Duodenal mucosa (tissue), 2 donors: ENCODE data around the gene NKPD1.

Experiments
- H3K27ac ChIP-seq: one replicate; pipeline ENCODE4 v1.7.0; 2013; ENCODE audit warnings: low read depth, low read length
- H3K27me3 ChIP-seq, 2 donors: one replicate each; pipeline ENCODE4 v1.7.0; 2013; ENCODE audit warnings: low read length in 2 of 2, control low read depth in 1 of 2; ENCODE audit not compliant: insufficient read depth in 2 of 2, control insufficient read depth in 1 of 2
- H3K36me3 ChIP-seq, 2 donors: one replicate each; pipeline ENCODE4 v1.7.0; 2013; ENCODE audit warnings: low read length in 2 of 2, control low read depth in 1 of 2; ENCODE audit not compliant: insufficient read depth in 2 of 2, control insufficient read depth in 1 of 2
- H3K4me1 ChIP-seq, 2 donors: one replicate each; pipeline ENCODE4 v1.7.0; 2013; ENCODE audit warnings: low read length in 2 of 2, control low read depth in 1 of 2; ENCODE audit not compliant: insufficient read depth in 2 of 2, control insufficient read depth in 1 of 2
- H3K4me3 ChIP-seq, 2 donors: one replicate each; pipeline ENCODE4 v1.7.0; 2013; ENCODE audit warnings: low read length in 2 of 2, low read depth in 1 of 2
- H3K9ac ChIP-seq, 2 donors: one replicate each; pipeline ENCODE4 v1.7.0; 2013; ENCODE audit warnings: low read length in 2 of 2, low read depth in 1 of 2
- H3K9me3 ChIP-seq, 2 donors: one replicate each; pipeline ENCODE4 v1.7.0; 2013; ENCODE audit warnings: low read length in 2 of 2, control low read depth in 1 of 2; ENCODE audit not compliant: control insufficient read depth in 1 of 2

The NKPD1 gene

GRCh38 chr19:45186509-45187334 lies 25.9 kb upstream of the NKPD1 start:
- H3K27me3 ChIP-seq, result no peaks in the 10 kb centered on the region
- H3K4me1 ChIP-seq, result no peaks in the 10 kb centered on the region
- no peak overlapping the region for H3K9ac ChIP-seq
- H3K36me3 ChIP-seq, result peaks cover 1% of the 10 kb centered on the region in 2 donors
- no peaks in the 10 kb centered on the region for H3K9me3 ChIP-seq
- H3K4me3 ChIP-seq, result no peak overlapping the region
- H3K27ac ChIP-seq, result no peak overlapping the region

- peaks cover 10 to 14% of the 10 kb centered on the region in 2 donors for H3K4me1 ChIP-seq
- H3K4me3 ChIP-seq, result no peak overlapping the region
- H3K36me3 ChIP-seq, result peaks cover 6 to 7% of the 10 kb centered on the region in 2 donors
- no peak overlapping the region for H3K9ac ChIP-seq
- H3K9me3 ChIP-seq, result no peaks in the 10 kb centered on the region
- no peak overlapping the region for H3K27ac ChIP-seq
- H3K27me3 ChIP-seq, result no peaks in the 10 kb centered on the region
Measured at GRCh38 chr19:45184115-45184514, 23.3 kb upstream of the NKPD1 start.

GRCh38 chr19:45182758-45183157 lies 22.0 kb upstream of the NKPD1 start:
- Histone ChIP-seq H3K4me3 (no peak overlapping the region), H3K27me3 (no peaks in the 10 kb centered on the region), H3K9ac (no peak overlapping the region), H3K27ac (no peak overlapping the region), H3K36me3 (peaks cover 6 to 7% of the 10 kb centered on the region in 2 donors), H3K9me3 (no peaks in the 10 kb centered on the region), H3K4me1 (peaks cover 10 to 14% of the 10 kb centered on the region in 2 donors)

- Histone ChIP-seq H3K36me3 (peaks cover 6 to 7% of the 10 kb centered on the region in 2 donors), H3K9ac (no peak overlapping the region), H3K27ac (no peak overlapping the region), H3K4me3 (peak overlapping the region in 1 of 2 donors; percentile 22), H3K27me3 (no peaks in the 10 kb centered on the region), H3K4me1 (peaks cover 16 to 24% of the 10 kb centered on the region in 2 donors), H3K9me3 (no peaks in the 10 kb centered on the region)
Measured at GRCh38 chr19:45180936-45181335, 20.2 kb upstream of the NKPD1 start.

- Histone ChIP-seq H3K9ac (peak overlapping the region; percentile 54 to 63), H3K27ac (no peak overlapping the region), H3K4me1 (peaks cover 16 to 24% of the 10 kb centered on the region in 2 donors), H3K9me3 (no peaks in the 10 kb centered on the region), H3K36me3 (peaks cover 6 to 7% of the 10 kb centered on the region in 2 donors), H3K4me3 (peak overlapping the region; percentile 99 to 100), H3K27me3 (no peaks in the 10 kb centered on the region)
Measured at GRCh38 chr19:45179892-45180370, 19.1 kb upstream of the NKPD1 start.

GRCh38 chr19:45179072-45179891 lies 18.5 kb upstream of the NKPD1 start:
- Histone ChIP-seq H3K9me3 (no peaks in the 10 kb centered on the region), H3K27me3 (no peaks in the 10 kb centered on the region), H3K27ac (peak overlapping the region; percentile 95), H3K4me3 (peak overlapping the region; percentile 99 to 100), H3K4me1 (peaks cover 16 to 24% of the 10 kb centered on the region in 2 donors), H3K36me3 (peaks cover 6 to 7% of the 10 kb centered on the region in 2 donors), H3K9ac (peak overlapping the region; percentile 75 to 96)

GRCh38 chr19:45178262-45179071 lies 17.7 kb upstream of the NKPD1 start, which contains the start of gene BLOC1S3:
TSS of gene BLOC1S3 (plus strand) at chr19:45178784. CDS start at chr19:45179297, 513 bp downstream.
- Histone ChIP-seq H3K4me1 (peaks cover 16 to 24% of the 10 kb centered on the region in 2 donors), H3K27ac (peak within 1 kb of the TSS; percentile 95), H3K4me3 (peak within 1 kb of the TSS; percentile 99 to 100), H3K36me3 (peaks cover 6 to 7% of the 10 kb centered on the region in 2 donors), H3K27me3 (no peaks in the 10 kb centered on the region), H3K9me3 (no peaks in the 10 kb centered on the region), H3K9ac (peak within 1 kb of the TSS; percentile 83 to 96)

GRCh38 chr19:45177817-45178261 lies 17.1 kb upstream of the NKPD1 start, which contains the start of gene TRAPPC6A:
TSS of gene TRAPPC6A (minus strand) at chr19:45178237. CDS start at chr19:45178218, 19 bp downstream.
- H3K9me3 ChIP-seq, result no peaks in the 10 kb centered on the region
- peaks cover 16 to 24% of the 10 kb centered on the region in 2 donors for H3K4me1 ChIP-seq
- peak within 1 kb of the TSS; percentile 95 for H3K27ac ChIP-seq
- H3K9ac ChIP-seq, result peak within 1 kb of the TSS; percentile 83 to 96
- H3K36me3 ChIP-seq, result peaks cover 6 to 7% of the 10 kb centered on the region in 2 donors
- H3K4me3 ChIP-seq, result peak within 1 kb of the TSS; percentile 99 to 100
- H3K27me3 ChIP-seq, result no peaks in the 10 kb centered on the region

GRCh38 chr19:45175515-45176345 lies 14.9 kb upstream of the NKPD1 start:
- Histone ChIP-seq H3K27ac (no peak overlapping the region), H3K9me3 (no peaks in the 10 kb centered on the region), H3K4me1 (peaks cover 20 to 30% of the 10 kb centered on the region in 2 donors)

More at GRCh38 chr19:45175515-45176345, 14.9 kb upstream of the NKPD1 start:
- H3K36me3 ChIP-seq, result no peaks in the 10 kb centered on the region
- H3K9ac ChIP-seq, result no peak overlapping the region
- H3K4me3 ChIP-seq, result no peak overlapping the region
- no peaks in the 10 kb centered on the region for H3K27me3 ChIP-seq
